ENCODE measurements around the gene ACP1. TPM values are rescaled to one million over a fixed set of nuclear protein-coding genes. Genes with fewer than 3 reads are reported as not detected.

Gene ACP1
- total RNA-seq, 1 experiment from 2014 or later = 90.9 TPM

DNA sequence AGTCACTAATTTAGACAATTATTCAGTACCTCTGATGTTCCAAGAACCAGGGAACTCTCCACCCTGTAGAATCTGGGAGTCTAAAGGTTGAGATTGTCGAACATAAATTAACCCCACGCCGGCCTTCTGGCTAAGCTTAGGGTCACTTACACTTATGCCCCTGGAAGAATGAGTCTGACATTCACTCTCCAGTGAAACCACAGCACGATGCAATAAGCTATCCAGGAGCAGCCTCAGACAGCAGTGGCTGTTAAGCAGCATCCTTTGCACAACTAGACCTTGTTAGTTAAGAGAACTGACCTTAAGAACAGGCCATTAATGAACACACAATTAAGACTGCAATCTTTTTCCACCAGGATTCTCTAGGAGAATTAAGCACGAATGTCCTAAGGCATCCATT, 25.9 kb upstream of the ACP1 start:
- in situ Hi-C loops (cut with HindIII; ENCODE audit: low pct_unique_long_range_greater_than_20kb, low sequenced_read_pairs) (no loop called here), intact Hi-C loops (cut with micrococcal nuclease; ENCODE audit: unreplicated experiment) (no loop called here)
- DNase-seq (ENCODE audit: low read depth, low spot score) (no peak), ATAC-seq (no peak)
- no peaks in the 10 kb centered on the region for H3K36me3 ChIP-seq (ENCODE audit: control insufficient read depth, insufficient read depth, low read length)
- ChIA-PET POLR2A (no interaction called here), CTCF (no interaction called here)
- H3K4me3 ChIP-seq (ENCODE audit: low read depth in 2 of 2, low read length in 2 of 2) = no peak overlapping the region
- H3K27ac ChIP-seq (ENCODE audit: low read length) = no peak overlapping the region
- BruUV-seq (replicated peaks) = no TSS peak
- no peaks in the 10 kb centered on the region for H3K27me3 ChIP-seq (ENCODE audit: control insufficient read depth, insufficient read depth, low read length)
- no peak for TF ChIP-seq POLR2AphosphoS5 (IDR thresholded peaks at IDR 0.05; ENCODE audit: low read depth, low read length)
- TF ChIP-seq SIN3A (IDR thresholded peaks at IDR 0.05; ENCODE audit: borderline replicate concordance, insufficient read depth, low read depth, low read length) = no peak
- no peak for TF ChIP-seq TCF7L2 (IDR thresholded peaks at IDR 0.05; ENCODE audit: low read depth, low read length)
- TF ChIP-seq, protein P1, sequence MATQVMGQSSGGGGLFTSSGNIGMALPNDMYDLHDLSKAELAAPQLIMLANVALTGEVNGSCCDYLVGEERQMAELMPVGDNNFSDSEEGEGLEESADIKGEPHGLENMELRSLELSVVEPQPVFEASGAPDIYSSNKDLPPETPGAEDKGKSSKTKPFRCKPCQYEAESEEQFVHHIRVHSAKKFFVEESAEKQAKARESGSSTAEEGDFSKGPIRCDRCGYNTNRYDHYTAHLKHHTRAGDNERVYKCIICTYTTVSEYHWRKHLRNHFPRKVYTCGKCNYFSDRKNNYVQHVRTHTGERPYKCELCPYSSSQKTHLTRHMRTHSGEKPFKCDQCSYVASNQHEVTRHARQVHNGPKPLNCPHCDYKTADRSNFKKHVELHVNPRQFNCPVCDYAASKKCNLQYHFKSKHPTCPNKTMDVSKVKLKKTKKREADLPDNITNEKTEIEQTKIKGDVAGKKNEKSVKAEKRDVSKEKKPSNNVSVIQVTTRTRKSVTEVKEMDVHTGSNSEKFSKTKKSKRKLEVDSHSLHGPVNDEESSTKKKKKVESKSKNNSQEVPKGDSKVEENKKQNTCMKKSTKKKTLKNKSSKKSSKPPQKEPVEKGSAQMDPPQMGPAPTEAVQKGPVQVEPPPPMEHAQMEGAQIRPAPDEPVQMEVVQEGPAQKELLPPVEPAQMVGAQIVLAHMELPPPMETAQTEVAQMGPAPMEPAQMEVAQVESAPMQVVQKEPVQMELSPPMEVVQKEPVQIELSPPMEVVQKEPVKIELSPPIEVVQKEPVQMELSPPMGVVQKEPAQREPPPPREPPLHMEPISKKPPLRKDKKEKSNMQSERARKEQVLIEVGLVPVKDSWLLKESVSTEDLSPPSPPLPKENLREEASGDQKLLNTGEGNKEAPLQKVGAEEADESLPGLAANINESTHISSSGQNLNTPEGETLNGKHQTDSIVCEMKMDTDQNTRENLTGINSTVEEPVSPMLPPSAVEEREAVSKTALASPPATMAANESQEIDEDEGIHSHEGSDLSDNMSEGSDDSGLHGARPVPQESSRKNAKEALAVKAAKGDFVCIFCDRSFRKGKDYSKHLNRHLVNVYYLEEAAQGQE (IDR thresholded peaks at IDR 0.05; ENCODE audit: insufficient read depth in 1 of 2, low read depth in 2 of 2, low read length in 1 of 2) = no peak
- TF ChIP-seq, protein P2, sequence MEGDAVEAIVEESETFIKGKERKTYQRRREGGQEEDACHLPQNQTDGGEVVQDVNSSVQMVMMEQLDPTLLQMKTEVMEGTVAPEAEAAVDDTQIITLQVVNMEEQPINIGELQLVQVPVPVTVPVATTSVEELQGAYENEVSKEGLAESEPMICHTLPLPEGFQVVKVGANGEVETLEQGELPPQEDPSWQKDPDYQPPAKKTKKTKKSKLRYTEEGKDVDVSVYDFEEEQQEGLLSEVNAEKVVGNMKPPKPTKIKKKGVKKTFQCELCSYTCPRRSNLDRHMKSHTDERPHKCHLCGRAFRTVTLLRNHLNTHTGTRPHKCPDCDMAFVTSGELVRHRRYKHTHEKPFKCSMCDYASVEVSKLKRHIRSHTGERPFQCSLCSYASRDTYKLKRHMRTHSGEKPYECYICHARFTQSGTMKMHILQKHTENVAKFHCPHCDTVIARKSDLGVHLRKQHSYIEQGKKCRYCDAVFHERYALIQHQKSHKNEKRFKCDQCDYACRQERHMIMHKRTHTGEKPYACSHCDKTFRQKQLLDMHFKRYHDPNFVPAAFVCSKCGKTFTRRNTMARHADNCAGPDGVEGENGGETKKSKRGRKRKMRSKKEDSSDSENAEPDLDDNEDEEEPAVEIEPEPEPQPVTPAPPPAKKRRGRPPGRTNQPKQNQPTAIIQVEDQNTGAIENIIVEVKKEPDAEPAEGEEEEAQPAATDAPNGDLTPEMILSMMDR (IDR thresholded peaks at IDR 0.05) = no peak
- H3K9me3 ChIP-seq (ENCODE audit: control insufficient read depth, insufficient read depth, low read depth, low read length) = 0 out of 2 replicates have a peak, but pooled peaks cover 6% of the 10 kb centered on the region
- no peaks in the 10 kb centered on the region for H3K4me1 ChIP-seq (ENCODE audit: control insufficient read depth, insufficient read depth, low read length)

DNA sequence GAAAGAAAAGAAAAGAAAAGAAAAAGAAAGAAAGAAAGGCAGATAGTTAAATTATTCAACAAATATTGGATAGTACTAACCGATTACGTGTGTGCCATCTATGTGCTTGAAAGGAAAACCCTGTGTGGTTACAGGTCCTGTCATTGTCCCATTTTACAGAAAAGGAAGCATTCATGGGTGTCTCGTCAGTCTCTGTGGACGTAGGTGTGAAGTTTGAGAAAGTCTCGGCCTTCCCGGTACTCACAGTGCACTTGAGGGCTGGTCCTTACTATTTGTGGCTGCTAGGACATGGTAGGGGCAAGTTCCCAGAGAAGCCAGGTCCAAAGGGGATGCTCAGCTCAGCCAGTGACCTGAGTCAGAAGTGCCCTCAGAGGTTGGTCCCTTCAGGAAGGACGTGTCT, 20.2 kb upstream of the ACP1 start:
- ChIA-PET CTCF (interaction anchor here (0.7 kb wide), 1 partner anchor 16 kb away, joined by 10 read pairs; no protein-coding TSS in a partner anchor), POLR2A (no interaction called here)
- ATAC-seq (no peak), DNase-seq (ENCODE audit: low read depth, low spot score) (no peak)
- H3K27ac ChIP-seq (ENCODE audit: low read length) = no peak overlapping the region
- H3K4me3 ChIP-seq (ENCODE audit: low read depth in 2 of 2, low read length in 2 of 2) = no peak overlapping the region
- TF ChIP-seq TCF7L2 (IDR thresholded peaks at IDR 0.05; ENCODE audit: low read depth, low read length) (no peak), POLR2AphosphoS5 (IDR thresholded peaks at IDR 0.05; ENCODE audit: low read depth, low read length) (no peak), SIN3A (IDR thresholded peaks at IDR 0.05; ENCODE audit: borderline replicate concordance, insufficient read depth, low read depth, low read length) (no peak)
- TF ChIP-seq, protein P2 (IDR thresholded peaks at IDR 0.05) = no peak
- TF ChIP-seq, protein P1 (IDR thresholded peaks at IDR 0.05; ENCODE audit: insufficient read depth in 1 of 2, low read depth in 2 of 2, low read length in 1 of 2) = no peak
- 0 out of 2 replicates have a peak, but pooled peaks cover 6% of the 10 kb centered on the region for H3K9me3 ChIP-seq (ENCODE audit: control insufficient read depth, insufficient read depth, low read depth, low read length)
- no peaks in the 10 kb centered on the region for H3K36me3 ChIP-seq (ENCODE audit: control insufficient read depth, insufficient read depth, low read length)
- intact Hi-C loops (cut with micrococcal nuclease; ENCODE audit: unreplicated experiment) (no loop called here), in situ Hi-C loops (cut with HindIII; ENCODE audit: low pct_unique_long_range_greater_than_20kb, low sequenced_read_pairs) (no loop called here)
- no peaks in the 10 kb centered on the region for H3K4me1 ChIP-seq (ENCODE audit: control insufficient read depth, insufficient read depth, low read length)
- no TSS peak for BruUV-seq (replicated peaks)
- H3K27me3 ChIP-seq (ENCODE audit: control insufficient read depth, insufficient read depth, low read length) = no peaks in the 10 kb centered on the region

All from Panc1 (cell line).